Middle frontal gyrus (tissue), 1 donor: ENCODE results near the gene UGT1A10.
"Not testable (repeated sequence)": the region's sequence is repeated elsewhere in the genome, so short reads cannot be mapped to it uniquely, and the experiment has no call there.

Source experiments
- DNase-seq: peaks from one replicate; pipeline ENCODE4 v3.0.0-alpha.2; 2015; ENCODE audit warnings: low spot score; ENCODE audit errors: extremely low spot score

The UGT1A10 gene

GRCh38 chr2:233736868-233737653 is 100.8 kb downstream of the UGT1A10 start:
- not testable (repeated sequence) for DNase-seq

GRCh38 chr2:233740870-233741269 is 104.6 kb downstream of the UGT1A10 start:
- DNase-seq: no peak

- DNase-seq: no peak
Measured at GRCh38 chr2:233743464-233744259, 107.4 kb downstream of the UGT1A10 start.

- DNase-seq: no peak
Measured at GRCh38 chr2:233745073-233745755, 109.0 kb downstream of the UGT1A10 start.

GRCh38 chr2:233745838-233746237 is 109.6 kb downstream of the UGT1A10 start:
- DNase-seq: not testable (repeated sequence)

GRCh38 chr2:233746475-233747282 is 110.4 kb downstream of the UGT1A10 start:
- DNase-seq: no peak

- DNase-seq: no peak
Measured at GRCh38 chr2:233747283-233747544, 111.0 kb downstream of the UGT1A10 start.

GRCh38 chr2:233750689-233751088 is 114.4 kb downstream of the UGT1A10 start:
- not testable (repeated sequence) for DNase-seq

- not testable (repeated sequence) for DNase-seq
Measured at GRCh38 chr2:233751212-233752009, 115.2 kb downstream of the UGT1A10 start.

- no peak for DNase-seq
Measured at GRCh38 chr2:233754872-233755611, 118.8 kb downstream of the UGT1A10 start.

- no peak for DNase-seq
Measured at GRCh38 chr2:233756429-233757081, 120.3 kb downstream of the UGT1A10 start.

- DNase-seq: no peak
Measured at GRCh38 chr2:233758141-233758540, 121.9 kb downstream of the UGT1A10 start.

- no peak for DNase-seq
Measured at GRCh38 chr2:233758849-233759248, 122.6 kb downstream of the UGT1A10 start.

GRCh38 chr2:233760043-233760442 is 123.8 kb downstream of the UGT1A10 start, which contains the start of gene UGT1A1:
TSS of gene UGT1A1 (plus strand) at chr2:233760270. CDS start at chr2:233760288, 18 bp downstream.
- no peak for DNase-seq

GRCh38 chr2:233761040-233761769 is 125.0 kb downstream of the UGT1A10 start:
- DNase-seq: no peak

- no peak for DNase-seq
Measured at GRCh38 chr2:233764264-233764663, 128.0 kb downstream of the UGT1A10 start.

- no peak for DNase-seq
Measured at GRCh38 chr2:233764761-233765160, 128.5 kb downstream of the UGT1A10 start.

GRCh38 chr2:233766416-233766815 is 130.2 kb downstream of the UGT1A10 start:
- DNase-seq: no peak
